ENCODE measurements around the gene ZFX.

ZFX gene

DNA sequence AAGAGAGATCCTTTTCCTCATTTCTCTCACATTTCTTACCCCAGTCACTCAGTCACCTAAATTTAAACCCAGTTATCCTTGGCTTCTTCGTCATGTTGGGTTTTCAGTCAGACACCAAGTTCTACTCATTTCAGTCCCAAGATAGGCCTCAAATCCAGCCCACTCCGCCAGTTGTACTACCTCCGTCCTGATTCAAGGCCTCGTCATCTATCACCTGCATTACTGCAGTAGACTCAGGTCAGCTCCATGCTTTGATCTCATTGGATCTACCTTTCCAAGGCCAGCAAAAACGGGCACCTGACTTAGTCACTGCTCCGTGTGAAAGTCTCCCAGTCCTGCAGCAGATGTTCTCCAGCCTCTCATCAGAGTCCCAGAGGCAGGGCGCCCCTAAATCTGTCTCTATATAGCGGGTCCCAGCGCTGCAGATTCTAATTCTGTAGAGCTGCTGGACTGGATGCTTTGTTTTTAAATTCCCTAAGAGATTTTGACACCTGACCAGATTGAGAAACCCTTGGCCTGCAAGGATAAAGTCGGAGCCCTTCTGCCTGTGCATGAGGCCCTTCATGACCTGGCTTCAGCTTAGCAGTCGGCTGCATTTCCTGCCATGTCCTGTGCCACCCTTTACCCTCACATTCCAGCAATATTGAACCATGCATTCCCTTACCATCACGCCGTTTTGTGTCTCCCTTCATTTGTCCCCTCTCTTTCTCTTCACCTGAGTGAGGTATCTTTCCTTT is 53.7 kb downstream of the ZFX start:
- no peaks in the 10 kb centered on the region for H3K9me3 ChIP-seq (replicated peaks; ENCODE audit: low read length)
- H3K27me3 ChIP-seq (ENCODE audit: control insufficient read depth, insufficient read depth, low read length) = no peaks in the 10 kb centered on the region
- H3K4me1 ChIP-seq (ENCODE audit: control insufficient read depth, insufficient read depth, low read length) = peaks cover 26% of the 10 kb centered on the region
- H3K9ac ChIP-seq (ENCODE audit: low read depth, low read length) = no peak overlapping the region
- H3K4me2 ChIP-seq (ENCODE audit: low read length) = no peak overlapping the region
- no peak overlapping the region for H3K4me3 ChIP-seq (ENCODE audit: low read length)
- peaks cover 27% of the 10 kb centered on the region for H3K36me3 ChIP-seq (ENCODE audit: insufficient read depth, low read length)

DNA sequence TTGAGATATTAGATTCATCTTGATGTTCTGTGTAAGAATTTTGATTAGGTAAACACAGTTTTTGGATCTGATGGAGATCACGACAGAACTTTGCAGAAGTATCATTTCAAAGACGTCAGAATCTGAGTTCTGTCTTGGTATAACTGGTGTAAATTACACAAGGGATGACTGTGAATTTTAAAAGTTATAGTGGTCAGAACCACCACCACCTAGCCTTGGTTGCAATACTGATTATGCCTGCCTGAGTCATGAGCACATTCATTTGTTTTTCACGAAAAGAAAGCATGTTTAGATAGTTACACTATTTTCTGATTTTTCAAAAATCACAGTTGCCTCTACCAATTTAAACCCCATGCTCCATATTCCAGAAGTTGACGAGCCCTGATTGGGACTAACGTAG is 54.8 kb downstream of the ZFX start:
- peaks cover 38% of the 10 kb centered on the region for H3K36me3 ChIP-seq (ENCODE audit: insufficient read depth, low read length)
- peaks cover 26% of the 10 kb centered on the region for H3K4me1 ChIP-seq (ENCODE audit: control insufficient read depth, insufficient read depth, low read length)
- no peaks in the 10 kb centered on the region for H3K27me3 ChIP-seq (ENCODE audit: control insufficient read depth, insufficient read depth, low read length)
- peak overlapping the region; percentile 29 for H3K4me2 ChIP-seq (ENCODE audit: low read length)
- no peak overlapping the region for H3K4me3 ChIP-seq (ENCODE audit: low read length)
- no peaks in the 10 kb centered on the region for H3K9me3 ChIP-seq (replicated peaks; ENCODE audit: low read length)
- H3K9ac ChIP-seq (ENCODE audit: low read depth, low read length) = no peak overlapping the region

DNA sequence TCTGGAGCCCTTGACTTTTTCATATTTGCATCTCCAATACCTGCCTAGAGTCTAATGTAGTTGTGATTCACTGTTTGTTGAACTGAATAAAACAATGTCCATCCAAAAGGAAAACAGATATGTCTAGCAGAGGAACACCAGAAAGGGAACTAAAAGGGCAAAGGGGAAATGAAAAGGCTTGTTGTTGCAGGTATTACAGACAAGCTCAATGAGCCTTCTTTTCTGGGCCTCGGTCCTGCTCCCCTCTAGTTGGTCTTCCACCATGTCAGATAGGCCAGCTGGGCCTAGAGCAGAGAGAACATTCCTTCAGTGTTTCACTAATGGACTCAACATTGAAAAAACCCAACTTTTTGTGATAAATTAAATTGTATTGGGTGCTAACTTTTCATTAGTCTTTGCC is 55.4 kb downstream of the ZFX start:
- Histone ChIP-seq H3K36me3 (ENCODE audit: insufficient read depth, low read length) (peaks cover 44% of the 10 kb centered on the region), H3K4me1 (ENCODE audit: control insufficient read depth, insufficient read depth, low read length) (peaks cover 26% of the 10 kb centered on the region), H3K27me3 (ENCODE audit: control insufficient read depth, insufficient read depth, low read length) (no peaks in the 10 kb centered on the region), H3K4me2 (ENCODE audit: low read length) (no peak overlapping the region), H3K9ac (ENCODE audit: low read depth, low read length) (no peak overlapping the region), H3K9me3 (replicated peaks; ENCODE audit: low read length) (no peaks in the 10 kb centered on the region), H3K4me3 (ENCODE audit: low read length) (no peak overlapping the region)

DNA sequence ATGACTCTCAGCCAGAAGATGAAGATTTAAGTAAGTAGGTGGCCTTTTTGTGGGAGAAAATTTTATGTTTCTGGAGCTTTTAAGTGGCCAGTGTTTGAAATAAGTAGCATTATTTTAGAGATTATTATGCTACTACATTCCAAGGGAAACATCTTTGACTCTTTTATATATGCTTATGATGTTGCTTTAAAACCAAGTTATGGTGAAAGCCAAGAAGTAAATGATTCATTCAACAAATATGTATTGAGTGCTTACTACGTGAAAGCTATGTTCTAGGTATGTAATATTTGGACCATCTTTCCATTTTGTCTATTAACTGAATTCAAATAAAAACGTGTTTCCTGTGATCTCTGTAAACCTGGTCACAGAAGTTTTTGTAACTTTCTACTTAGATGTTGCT is 58.3 kb downstream of the ZFX start:
- H3K4me2 ChIP-seq (ENCODE audit: low read length) = no peak overlapping the region
- H3K9me3 ChIP-seq (replicated peaks; ENCODE audit: low read length) = no peaks in the 10 kb centered on the region
- no peak overlapping the region for H3K4me3 ChIP-seq (ENCODE audit: low read length)
- peaks cover 26% of the 10 kb centered on the region for H3K4me1 ChIP-seq (ENCODE audit: control insufficient read depth, insufficient read depth, low read length)
- H3K9ac ChIP-seq (ENCODE audit: low read depth, low read length) = no peak overlapping the region
- H3K27me3 ChIP-seq (ENCODE audit: control insufficient read depth, insufficient read depth, low read length) = no peaks in the 10 kb centered on the region
- H3K36me3 ChIP-seq (ENCODE audit: insufficient read depth, low read length) = peaks cover 61% of the 10 kb centered on the region

DNA sequence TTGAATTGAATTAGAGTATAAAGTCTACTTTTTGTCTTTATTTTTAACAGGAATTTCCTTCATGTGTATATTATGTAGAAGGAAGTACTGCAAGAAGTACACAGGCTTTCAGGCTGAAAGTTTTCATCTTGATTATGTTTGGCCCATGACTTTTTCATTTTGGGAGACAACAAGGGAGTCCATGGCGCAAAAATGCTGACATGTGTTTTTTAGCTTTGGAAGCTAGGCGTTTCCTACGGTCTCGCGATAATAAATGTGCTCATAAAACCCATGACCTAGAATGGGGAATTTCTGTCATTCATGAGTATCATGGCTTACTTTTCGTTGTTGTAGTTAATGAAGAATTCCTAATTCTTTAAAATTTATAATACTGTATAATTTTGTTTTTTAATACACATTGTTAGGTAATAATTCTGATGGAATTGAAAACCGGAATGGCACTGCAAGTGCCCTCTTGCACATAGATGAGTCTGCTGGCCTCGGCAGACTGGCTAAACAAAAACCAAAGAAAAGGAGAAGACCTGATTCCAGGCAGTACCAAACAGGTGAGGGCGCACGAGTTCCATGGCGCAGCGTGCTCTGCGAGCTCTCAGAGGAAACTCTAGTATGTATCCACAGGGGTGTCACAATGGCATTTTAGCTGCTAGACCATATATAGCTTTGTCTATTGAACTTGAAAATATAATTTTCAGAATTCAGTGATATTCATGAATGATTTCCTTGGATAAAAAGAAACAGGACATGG is 59.1 kb downstream of the ZFX start:
- Histone ChIP-seq H3K27me3 (ENCODE audit: control insufficient read depth, insufficient read depth, low read length) (no peaks in the 10 kb centered on the region), H3K9ac (ENCODE audit: low read depth, low read length) (no peak overlapping the region), H3K4me1 (ENCODE audit: control insufficient read depth, insufficient read depth, low read length) (peaks cover 23% of the 10 kb centered on the region), H3K4me2 (ENCODE audit: low read length) (no peak overlapping the region), H3K4me3 (ENCODE audit: low read length) (no peak overlapping the region), H3K9me3 (replicated peaks; ENCODE audit: low read length) (no peaks in the 10 kb centered on the region), H3K36me3 (ENCODE audit: insufficient read depth, low read length) (peaks cover 58% of the 10 kb centered on the region)

DNA sequence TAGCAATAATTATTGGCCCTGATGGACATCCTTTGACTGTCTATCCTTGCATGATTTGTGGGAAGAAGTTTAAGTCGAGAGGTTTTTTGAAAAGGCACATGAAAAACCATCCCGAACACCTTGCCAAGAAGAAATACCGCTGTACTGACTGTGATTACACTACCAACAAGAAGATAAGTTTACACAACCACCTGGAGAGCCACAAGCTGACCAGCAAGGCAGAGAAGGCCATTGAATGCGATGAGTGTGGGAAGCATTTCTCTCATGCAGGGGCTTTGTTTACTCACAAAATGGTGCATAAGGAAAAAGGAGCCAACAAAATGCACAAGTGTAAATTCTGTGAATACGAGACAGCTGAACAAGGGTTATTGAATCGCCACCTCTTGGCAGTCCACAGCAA is 60.7 kb downstream of the ZFX start:
- no peaks in the 10 kb centered on the region for H3K27me3 ChIP-seq (ENCODE audit: control insufficient read depth, insufficient read depth, low read length)
- H3K4me1 ChIP-seq (ENCODE audit: control insufficient read depth, insufficient read depth, low read length) = peaks cover 8% of the 10 kb centered on the region
- no peak overlapping the region for H3K9ac ChIP-seq (ENCODE audit: low read depth, low read length)
- H3K4me2 ChIP-seq (ENCODE audit: low read length) = no peak overlapping the region
- peaks cover 66% of the 10 kb centered on the region for H3K36me3 ChIP-seq (ENCODE audit: insufficient read depth, low read length)
- no peak overlapping the region for H3K4me3 ChIP-seq (ENCODE audit: low read length)
- no peaks in the 10 kb centered on the region for H3K9me3 ChIP-seq (replicated peaks; ENCODE audit: low read length)

DNA sequence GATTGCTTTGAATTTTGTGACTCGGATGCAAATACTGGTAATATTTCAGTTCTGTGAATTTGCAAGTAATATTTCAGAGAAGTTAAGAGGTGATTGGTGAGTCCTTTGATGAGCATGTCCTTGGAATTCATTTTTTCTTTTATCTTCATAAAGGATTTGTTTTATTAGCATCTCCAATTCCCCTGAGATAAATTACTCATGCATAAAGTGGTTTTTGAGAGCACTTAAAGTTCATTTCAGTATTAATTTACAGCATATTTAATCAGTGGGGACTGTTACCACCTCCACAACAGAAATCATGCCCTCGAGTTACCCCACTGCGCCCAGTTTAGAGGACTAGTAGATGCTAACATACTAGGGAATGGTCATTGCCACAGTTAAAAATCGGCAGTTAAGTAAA is 65.0 kb downstream of the ZFX start:
- H3K9ac ChIP-seq (ENCODE audit: low read depth, low read length) = no peak overlapping the region
- H3K36me3 ChIP-seq (ENCODE audit: insufficient read depth, low read length) = peaks cover 47% of the 10 kb centered on the region
- no peaks in the 10 kb centered on the region for H3K4me1 ChIP-seq (ENCODE audit: control insufficient read depth, insufficient read depth, low read length)

DNA sequence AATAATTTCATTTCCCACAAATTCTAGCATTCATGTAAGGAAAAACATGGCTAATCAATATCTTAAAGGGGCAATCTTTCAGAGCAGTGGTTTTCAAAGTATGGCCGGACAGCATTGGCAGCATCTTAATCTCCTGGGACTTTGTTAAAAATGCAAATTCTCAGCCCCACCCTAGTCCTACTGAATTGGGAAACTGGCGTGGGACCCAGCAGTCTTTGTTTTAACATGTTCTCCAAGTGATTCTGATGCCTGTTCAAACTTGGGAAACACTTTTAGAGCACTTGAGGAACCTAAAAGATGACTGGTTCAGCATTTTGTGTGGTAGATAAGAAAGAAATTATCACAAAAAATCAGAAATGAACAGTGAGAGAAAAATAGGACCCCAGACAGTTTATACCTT is 65.7 kb downstream of the ZFX start:
- Histone ChIP-seq H3K9ac (ENCODE audit: low read depth, low read length) (no peak overlapping the region), H3K4me3 (ENCODE audit: low read length) (no peak overlapping the region), H3K9me3 (replicated peaks; ENCODE audit: low read length) (no peaks in the 10 kb centered on the region), H3K27me3 (ENCODE audit: control insufficient read depth, insufficient read depth, low read length) (no peaks in the 10 kb centered on the region), H3K4me2 (ENCODE audit: low read length) (no peak overlapping the region), H3K4me1 (ENCODE audit: control insufficient read depth, insufficient read depth, low read length) (no peaks in the 10 kb centered on the region), H3K36me3 (ENCODE audit: insufficient read depth, low read length) (peaks cover 40% of the 10 kb centered on the region)

More for the DNA sequence above, 65.0 kb downstream of the ZFX start:
- Histone ChIP-seq H3K9me3 (replicated peaks; ENCODE audit: low read length) (no peaks in the 10 kb centered on the region), H3K4me3 (ENCODE audit: low read length) (no peak overlapping the region), H3K27me3 (ENCODE audit: control insufficient read depth, insufficient read depth, low read length) (no peaks in the 10 kb centered on the region), H3K4me2 (ENCODE audit: low read length) (no peak overlapping the region)

DNA sequence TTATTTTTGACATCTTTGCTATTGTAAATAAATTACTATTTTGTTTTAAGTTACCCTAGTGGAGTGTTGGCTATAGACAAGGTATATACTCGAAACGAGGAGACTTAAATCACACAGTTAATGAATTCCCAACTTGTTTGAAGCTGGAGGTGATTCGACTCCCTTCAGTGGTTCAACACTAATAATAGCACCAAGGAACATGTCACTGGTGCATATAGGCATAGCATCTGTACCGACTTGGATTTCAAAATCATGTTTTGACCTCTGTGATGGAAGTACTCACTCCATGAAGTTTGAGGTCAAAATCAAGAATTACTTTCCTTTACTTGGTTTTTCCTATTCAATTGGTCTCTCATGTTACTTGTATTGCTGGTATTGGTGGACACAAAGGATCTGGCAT is 66.5 kb downstream of the ZFX start:
- no peaks in the 10 kb centered on the region for H3K4me1 ChIP-seq (ENCODE audit: control insufficient read depth, insufficient read depth, low read length)
- no peak overlapping the region for H3K4me2 ChIP-seq (ENCODE audit: low read length)
- H3K4me3 ChIP-seq (ENCODE audit: low read length) = no peak overlapping the region
- H3K36me3 ChIP-seq (ENCODE audit: insufficient read depth, low read length) = peaks cover 32% of the 10 kb centered on the region
- no peak overlapping the region for H3K9ac ChIP-seq (ENCODE audit: low read depth, low read length)
- no peaks in the 10 kb centered on the region for H3K9me3 ChIP-seq (replicated peaks; ENCODE audit: low read length)
- H3K27me3 ChIP-seq (ENCODE audit: control insufficient read depth, insufficient read depth, low read length) = no peaks in the 10 kb centered on the region

DNA sequence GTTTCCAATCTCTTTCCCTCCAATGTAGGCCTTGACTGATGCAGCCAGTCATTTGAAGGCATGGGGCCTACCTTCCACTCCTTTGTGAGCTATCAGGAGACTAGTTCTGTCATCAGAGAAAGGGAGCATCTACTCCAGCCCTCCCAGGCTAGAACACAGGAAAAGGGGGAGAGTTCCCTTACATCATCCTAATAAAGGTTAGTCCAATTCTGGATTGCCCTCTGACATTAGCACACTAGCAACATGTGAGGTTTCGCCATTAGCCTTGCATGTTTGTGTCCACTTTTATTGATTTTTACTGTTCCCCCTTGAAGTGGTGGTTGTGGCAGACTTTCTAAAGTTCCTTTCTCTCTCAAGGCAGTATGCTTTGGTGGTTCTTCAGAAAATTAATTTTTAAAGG is 67.3 kb downstream of the ZFX start:
- peaks cover 26% of the 10 kb centered on the region for H3K36me3 ChIP-seq (ENCODE audit: insufficient read depth, low read length)

DNA sequence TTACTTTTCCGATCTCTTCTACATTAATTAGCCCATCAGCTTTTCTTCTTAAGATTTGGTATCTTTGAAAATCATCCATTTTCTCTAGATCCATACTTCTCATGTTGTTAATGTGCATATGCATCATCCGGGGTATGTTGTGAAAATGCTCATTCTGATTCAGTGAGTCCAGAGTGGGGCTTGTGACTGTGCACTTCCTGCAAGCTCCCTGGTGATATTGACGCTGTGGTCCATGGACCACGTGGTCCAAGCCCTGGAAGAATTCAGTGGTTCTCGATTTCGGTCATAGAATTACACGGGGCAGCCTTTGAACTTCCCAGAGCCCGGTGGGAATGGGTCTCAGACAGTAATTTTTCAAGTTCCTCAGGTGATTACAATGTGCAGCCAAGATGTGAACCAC is 69.8 kb downstream of the ZFX start:
- Histone ChIP-seq H3K9me3 (replicated peaks; ENCODE audit: low read length) (no peaks in the 10 kb centered on the region), H3K4me1 (ENCODE audit: control insufficient read depth, insufficient read depth, low read length) (no peaks in the 10 kb centered on the region), H3K4me2 (ENCODE audit: low read length) (no peak overlapping the region), H3K36me3 (ENCODE audit: insufficient read depth, low read length) (peaks cover 14% of the 10 kb centered on the region), H3K4me3 (ENCODE audit: low read length) (no peak overlapping the region), H3K9ac (ENCODE audit: low read depth, low read length) (no peak overlapping the region), H3K27me3 (ENCODE audit: control insufficient read depth, insufficient read depth, low read length) (no peaks in the 10 kb centered on the region)

More for the DNA sequence above, 67.3 kb downstream of the ZFX start:
- Histone ChIP-seq H3K4me3 (ENCODE audit: low read length) (no peak overlapping the region), H3K27me3 (ENCODE audit: control insufficient read depth, insufficient read depth, low read length) (no peaks in the 10 kb centered on the region), H3K4me1 (ENCODE audit: control insufficient read depth, insufficient read depth, low read length) (no peaks in the 10 kb centered on the region), H3K4me2 (ENCODE audit: low read length) (no peak overlapping the region), H3K9ac (ENCODE audit: low read depth, low read length) (no peak overlapping the region), H3K9me3 (replicated peaks; ENCODE audit: low read length) (no peaks in the 10 kb centered on the region)

DNA sequence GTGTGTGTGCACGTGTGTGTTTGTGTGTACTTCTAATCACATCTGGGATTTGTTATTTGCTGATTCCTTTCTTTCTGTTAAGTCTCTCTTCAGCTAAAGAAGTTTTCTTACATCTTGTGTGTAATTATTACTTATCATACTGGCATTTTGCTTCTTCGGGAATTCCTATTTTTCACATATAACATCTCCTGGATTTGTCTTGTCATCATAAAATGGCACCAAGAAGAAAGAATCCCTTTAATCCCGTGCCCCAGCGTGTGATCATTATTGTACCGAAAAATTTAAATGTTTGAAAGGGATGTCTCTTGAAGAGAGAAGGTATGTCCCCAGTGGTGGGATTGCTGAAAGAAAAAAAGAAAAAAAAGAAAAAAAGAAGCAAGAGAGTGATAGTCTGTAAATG is 72.3 kb downstream of the ZFX start:
- no peaks in the 10 kb centered on the region for H3K4me1 ChIP-seq (ENCODE audit: control insufficient read depth, insufficient read depth, low read length)
- no peaks in the 10 kb centered on the region for H3K9me3 ChIP-seq (replicated peaks; ENCODE audit: low read length)
- no peak overlapping the region for H3K4me3 ChIP-seq (ENCODE audit: low read length)
- no peak overlapping the region for H3K4me2 ChIP-seq (ENCODE audit: low read length)
- no peaks in the 10 kb centered on the region for H3K36me3 ChIP-seq (ENCODE audit: insufficient read depth, low read length)
- no peaks in the 10 kb centered on the region for H3K27me3 ChIP-seq (ENCODE audit: control insufficient read depth, insufficient read depth, low read length)
- no peak overlapping the region for H3K9ac ChIP-seq (ENCODE audit: low read depth, low read length)

Data from skeletal muscle satellite cell (primary cell).